Keratinocyte (primary cell): ENCODE results near the gene URGCP.

Experiments used
- CTCF ChIP-seq, 3 experiments: IDR thresholded peaks in 1 of 3; conservative IDR thresholded peaks in 1 of 3; optimal IDR thresholded peaks in 1 of 3; 2 replicates in 2 of 3; 3 replicates in 1 of 3; pipeline versions ENCODE3 to v1.5.1; 2011; ENCODE audit warnings: low read length in 3 of 3, mild to moderate bottlenecking in 3 of 3, moderate library complexity in 2 of 3, control low read depth in 1 of 3, inconsistent platforms in 1 of 3; ENCODE audit not compliant: insufficient read depth in 2 of 3; ENCODE audit errors: extremely low read depth in 1 of 3
- EZH2 ChIP-seq: IDR thresholded peaks from one replicate; pipeline ENCODE4 v1.6.1; 2012; ENCODE audit warnings: inconsistent platforms, mild to moderate bottlenecking, low read length, moderate library complexity

GRCh38 chr7:43929529-43930457 is 23.4 kb upstream of the URGCP start:
- TF ChIP-seq CTCF (optimal IDR thresholded peaks at IDR 0.05 in 1 of 3, IDR thresholded peaks at IDR 0.05 in 1 of 3, conservative IDR thresholded peaks at IDR 0.05 in 1 of 3; ENCODE audit: extremely low read depth in 1 of 3, insufficient read depth in 2 of 3, low read length in 3 of 3) (no peak), EZH2 (no peak)
